Endothelial cell (in vitro differentiated cells): Measurements from ENCODE around the gene CCDC85C. TPM values are rescaled to one million over a fixed set of nuclear protein-coding genes. Genes with fewer than 3 reads are reported as not detected.

Experiments used
- DNase-seq: peaks from one replicate; pipeline ENCODE4 v3.0.0; 2021; ENCODE audit warnings: low spot score
- H3K27ac Mint-ChIP-seq: one replicate; pipeline ENCODE4 v1.8.0; 2021; ENCODE audit warnings: mixed read lengths, inconsistent platforms; ENCODE audit not compliant: unreplicated experiment
- H3K27me3 Mint-ChIP-seq: one replicate; pipeline ENCODE4 v1.8.0; 2021; ENCODE audit warnings: mild to moderate bottlenecking, moderate library complexity, mixed read lengths, inconsistent platforms; ENCODE audit not compliant: unreplicated experiment
- H3K36me3 Mint-ChIP-seq: one replicate; pipeline ENCODE4 v1.8.0; 2021; ENCODE audit warnings: mild to moderate bottlenecking, low read depth, mixed read lengths, inconsistent platforms; ENCODE audit not compliant: unreplicated experiment
- H3K4me1 Mint-ChIP-seq: one replicate; pipeline ENCODE4 v1.8.0; 2021; ENCODE audit warnings: mild to moderate bottlenecking, mixed read lengths, inconsistent platforms; ENCODE audit not compliant: unreplicated experiment
- H3K4me3 Mint-ChIP-seq: one replicate; pipeline ENCODE4 v1.8.0; 2021; ENCODE audit warnings: mild to moderate bottlenecking, mixed read lengths, inconsistent platforms; ENCODE audit not compliant: unreplicated experiment
- H3K9me3 Mint-ChIP-seq: one replicate; pipeline ENCODE4 v1.8.0; 2021; ENCODE audit warnings: mixed read lengths, inconsistent platforms; ENCODE audit not compliant: unreplicated experiment
- total RNA-seq: library from RNA; stranded (reverse); fragmentation: NEBNext Ultra II Directional; extraction: Animal tissue kit (Norgen Biotek cat#: 25700); gene quantifications from one replicate; pipeline ENCODE4 v1.2.1, GENCODE V29; 2021; ENCODE audit not compliant: unreplicated experiment
- TF ChIP-seq, protein P1 (sequence below): fragments of 200-600 bp; sonication (generic); IDR thresholded peaks from one replicate; pipeline ENCODE4 v1.5.0; 2021; ENCODE audit warnings: antibody characterized with exemption; ENCODE audit not compliant: unreplicated experiment

Gene CCDC85C
- total RNA-seq, 1 donor from 2014 or later = 42.1 TPM

DNA sequence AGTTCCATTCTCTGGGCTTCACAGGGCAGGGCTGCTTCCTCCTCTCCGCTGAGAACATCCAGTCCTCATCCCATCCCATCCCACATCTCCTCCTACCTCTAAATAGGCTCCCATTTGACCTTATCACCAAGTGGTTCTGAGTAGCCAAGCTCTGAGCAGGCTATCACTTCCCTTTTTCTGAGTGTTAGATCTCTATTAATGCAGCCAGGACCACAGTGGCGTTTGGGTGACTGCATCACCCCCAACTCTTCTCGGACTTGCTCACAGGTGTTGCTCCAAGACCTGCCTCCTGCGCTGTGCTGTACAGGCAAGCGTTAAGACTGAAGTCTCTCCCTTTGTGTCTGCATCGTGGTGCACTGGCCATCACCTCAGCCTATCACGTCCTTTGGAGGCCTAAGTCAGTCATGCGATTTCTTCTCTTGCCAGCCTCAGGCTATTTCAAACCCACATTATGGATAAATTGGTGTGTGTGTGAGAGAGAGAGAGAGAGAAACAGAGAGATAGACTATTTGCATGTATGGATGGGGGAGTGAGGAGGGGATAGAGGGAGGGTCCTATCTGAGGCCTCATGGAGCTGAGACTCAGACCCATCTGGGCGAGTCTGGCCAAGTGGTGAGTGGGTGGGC, 28.5 kb upstream of the CCDC85C start:
- peaks cover 10% of the 10 kb centered on the region for H3K4me1 Mint-ChIP-seq
- TF ChIP-seq, protein P1, sequence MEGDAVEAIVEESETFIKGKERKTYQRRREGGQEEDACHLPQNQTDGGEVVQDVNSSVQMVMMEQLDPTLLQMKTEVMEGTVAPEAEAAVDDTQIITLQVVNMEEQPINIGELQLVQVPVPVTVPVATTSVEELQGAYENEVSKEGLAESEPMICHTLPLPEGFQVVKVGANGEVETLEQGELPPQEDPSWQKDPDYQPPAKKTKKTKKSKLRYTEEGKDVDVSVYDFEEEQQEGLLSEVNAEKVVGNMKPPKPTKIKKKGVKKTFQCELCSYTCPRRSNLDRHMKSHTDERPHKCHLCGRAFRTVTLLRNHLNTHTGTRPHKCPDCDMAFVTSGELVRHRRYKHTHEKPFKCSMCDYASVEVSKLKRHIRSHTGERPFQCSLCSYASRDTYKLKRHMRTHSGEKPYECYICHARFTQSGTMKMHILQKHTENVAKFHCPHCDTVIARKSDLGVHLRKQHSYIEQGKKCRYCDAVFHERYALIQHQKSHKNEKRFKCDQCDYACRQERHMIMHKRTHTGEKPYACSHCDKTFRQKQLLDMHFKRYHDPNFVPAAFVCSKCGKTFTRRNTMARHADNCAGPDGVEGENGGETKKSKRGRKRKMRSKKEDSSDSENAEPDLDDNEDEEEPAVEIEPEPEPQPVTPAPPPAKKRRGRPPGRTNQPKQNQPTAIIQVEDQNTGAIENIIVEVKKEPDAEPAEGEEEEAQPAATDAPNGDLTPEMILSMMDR = no peak
- H3K27ac Mint-ChIP-seq = no peak overlapping the region
- no peaks in the 10 kb centered on the region for H3K9me3 Mint-ChIP-seq
- peaks cover 9% of the 10 kb centered on the region for H3K27me3 Mint-ChIP-seq
- peak overlapping the region; percentile 18 for H3K4me3 Mint-ChIP-seq
- no peak for DNase-seq
- H3K36me3 Mint-ChIP-seq = no peaks in the 10 kb centered on the region

DNA sequence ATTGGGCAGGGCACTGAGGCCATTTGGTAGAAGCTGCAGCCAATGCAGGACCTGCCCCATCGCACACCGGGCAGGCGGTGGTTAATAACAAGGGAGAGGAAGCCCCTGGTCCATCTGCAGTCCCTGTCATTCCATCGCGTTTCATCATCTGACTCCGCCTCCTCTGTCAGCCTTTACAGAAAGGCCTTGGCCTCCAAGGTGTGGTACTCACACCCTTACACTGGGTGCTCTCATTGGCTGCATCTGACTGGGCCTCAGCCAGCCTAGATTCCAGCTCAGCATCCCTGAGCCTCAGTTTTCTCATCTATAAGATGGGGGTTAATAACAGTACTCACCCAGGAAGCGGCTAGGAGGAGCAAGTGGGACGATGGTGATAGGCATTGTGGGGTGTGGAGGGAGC, 26.2 kb upstream of the CCDC85C start:
- TF ChIP-seq, protein P1 = no peak
- Mint-ChIP-seq H3K36me3 (no peaks in the 10 kb centered on the region), H3K4me1 (peaks cover 16% of the 10 kb centered on the region), H3K4me3 (no peak overlapping the region), H3K9me3 (no peaks in the 10 kb centered on the region), H3K27ac (no peak overlapping the region), H3K27me3 (peaks cover 10% of the 10 kb centered on the region)
- no peak for DNase-seq

DNA sequence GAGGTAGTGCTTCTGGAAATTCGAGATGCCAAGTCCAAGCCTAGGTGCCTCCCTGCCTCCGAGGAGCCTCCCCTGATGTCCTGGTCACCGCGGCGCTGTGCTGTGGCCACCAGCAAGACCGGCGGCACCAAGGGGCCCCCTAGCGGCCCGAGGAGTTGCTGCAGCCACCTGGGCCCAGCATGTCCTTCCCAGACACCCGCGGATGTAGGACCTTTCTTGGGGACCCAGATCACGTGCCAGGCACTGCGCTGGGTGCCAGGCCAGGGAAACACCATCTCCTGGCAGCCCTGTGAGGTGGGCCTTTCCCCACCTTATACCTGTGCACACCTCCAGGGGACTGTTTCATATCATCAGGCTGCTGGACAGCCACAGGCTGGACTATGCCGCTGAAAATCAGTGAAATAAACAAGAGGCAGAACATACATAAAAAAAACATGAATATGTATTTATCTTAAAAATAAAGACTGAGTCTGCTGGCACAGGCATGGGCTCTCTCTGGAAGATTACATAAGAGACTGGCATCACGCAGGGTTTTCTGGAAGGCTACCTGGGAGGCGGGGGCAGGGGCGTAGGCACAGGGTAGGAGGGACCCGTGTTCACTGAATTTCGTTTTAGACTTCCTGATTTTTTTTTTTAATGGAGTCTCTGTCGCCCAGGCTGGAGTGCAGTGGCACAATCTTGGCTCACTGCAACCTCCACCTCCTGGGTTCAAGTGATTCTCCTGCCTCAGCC, 25.0 kb upstream of the CCDC85C start:
- H3K4me1 Mint-ChIP-seq = peaks cover 10% of the 10 kb centered on the region
- H3K36me3 Mint-ChIP-seq = no peaks in the 10 kb centered on the region
- peaks cover 5% of the 10 kb centered on the region for H3K27me3 Mint-ChIP-seq
- peak; percentile 82 for DNase-seq
- TF ChIP-seq, protein P1 = peak; percentile 98
- H3K27ac Mint-ChIP-seq = no peak overlapping the region
- H3K4me3 Mint-ChIP-seq = no peak overlapping the region
- no peaks in the 10 kb centered on the region for H3K9me3 Mint-ChIP-seq

- Mint-ChIP-seq H3K4me1 (peaks cover 15% of the 10 kb centered on the region), H3K4me3 (peak overlapping the region; percentile 3), H3K27me3 (peaks cover 5% of the 10 kb centered on the region), H3K27ac (peak overlapping the region; percentile 7), H3K9me3 (no peaks in the 10 kb centered on the region), H3K36me3 (no peaks in the 10 kb centered on the region)
- no peak for DNase-seq
- TF ChIP-seq, protein P1 = no peak
Measured at GRCh38 chr14:99627510-99628381, 23.7 kb upstream of the CCDC85C start.
